Stomach (tissue), 9 donors: ENCODE measurements around the gene B4GALT5. TPM values are rescaled to one million over a fixed set of nuclear protein-coding genes. Genes with fewer than 3 reads are reported as not detected.

ENCODE experiments used
- DNase-seq, 2 donors: peaks; one replicate each; pipeline versions ENCODE4 v3.0.0 to v3.0.0-alpha.2; 2013 to 2019
- H3K27ac ChIP-seq, 5 donors: fragments of 200-600 bp in 4 of 5; sonication (generic) in 4 of 5; one replicate each; pipeline ENCODE4 v1.5.1; 2013 to 2019; ENCODE audit warnings: mild to moderate bottlenecking in 1 of 5, moderate library complexity in 1 of 5
- H3K27me3 ChIP-seq, 3 donors: fragments of 200-600 bp; sonication (generic); one replicate each; pipeline ENCODE4 v1.5.1; 2017 to 2019; ENCODE audit warnings: mixed run types in 1 of 3
- H3K36me3 ChIP-seq, 4 donors: fragments of 200-600 bp; sonication (generic); 1 replicate in 3 of 4; 2 replicates in 1 of 4; pipeline ENCODE4 v1.5.1; 2016 to 2019
- H3K4me1 ChIP-seq, 4 donors: fragments of 200-600 bp; sonication (generic); one replicate each; pipeline ENCODE4 v1.5.1; 2016 to 2019
- H3K4me3 ChIP-seq, 4 donors: fragments of 200-600 bp; sonication (generic) in 3 of 4; one replicate each; pipeline ENCODE4 v1.5.1; 2016 to 2019; ENCODE audit warnings: mild to moderate bottlenecking in 1 of 4
- H3K9me3 ChIP-seq, 4 donors: fragments of 200-600 bp; sonication (generic); one replicate each; pipeline ENCODE4 v1.5.1; 2016 to 2019
- EP300 ChIP-seq: sonication (generic); formaldehyde crosslinking; IDR thresholded peaks from one replicate; pipeline ENCODE4 v1.6.1; 2017; ENCODE audit warnings: antibody characterized with exemption
- POLR2A ChIP-seq, 4 donors: fragments of 450-650 bp; IDR thresholded peaks; one replicate each; pipeline ENCODE4 v1.6.1; 2016; ENCODE audit warnings: antibody characterized with exemption in 4 of 4, control low read depth in 2 of 4, mild to moderate bottlenecking in 1 of 4, moderate library complexity in 1 of 4
- POLR2AphosphoS5 ChIP-seq, 3 donors: sonication (generic); formaldehyde crosslinking; IDR thresholded peaks; one replicate each; pipeline ENCODE4 v1.6.1; 2016; ENCODE audit warnings: antibody characterized with exemption in 3 of 3
- WGBS, 5 donors: extraction: QIAGEN DNeasy Blood & Tissue Kit in 3 of 5; methylation state at CpG; one replicate each; pipeline versions ENCODE4 v1.1.5 to v1.1.7; 2013 to 2018; 5-methylcytosine and 5-hydroxymethylcytosine counted together
- intact Hi-C: fragments of 100-400 bp; cut with DNase I; formaldehyde crosslinking; loops from one replicate; pipeline ENCODE4 v1.15.1; 2023; ENCODE audit warnings: low total_unique reads
- polyA plus RNA-seq, 3 donors: library from polyadenylated mRNA; stranded (reverse); fragments of 200-250 nt; gene quantifications; one replicate each; pipeline ENCODE4 v1.2.3, GENCODE V29; 2013
- total RNA-seq, 5 donors: library from RNA; depleted of rRNA; stranded (reverse); fragments of >200 nt; gene quantifications; one replicate each; pipeline versions ENCODE4 v1.1.0 to v1.2.3, GENCODE V29; 2014 to 2016
- TF ChIP-seq, protein P1 (sequence below), 7 experiments: fragments of 450-650 bp in 4 of 7; fragments of 200-600 bp in 3 of 7; sonication (generic) in 3 of 7; IDR thresholded peaks; one replicate each; pipeline ENCODE4 v1.5.1; 2016 to 2019; ENCODE audit warnings: antibody characterized with exemption in 7 of 7, control low read depth in 2 of 7, mild to moderate bottlenecking in 1 of 7
- donor health status: healthy with polysubstance abuse.
- donor health status: Bipolar disorder and iron deficiency.
- donor health status: healthy.

Gene B4GALT5
- total and polyA plus RNA-seq, 8 donors, result 7.5 to 40.0 (median 21.5) TPM

GRCh38 chr20:49633643-49634042, 80.0 kb downstream of the B4GALT5 start:
- DNase-seq, result no peak
- TF ChIP-seq, protein P1, sequence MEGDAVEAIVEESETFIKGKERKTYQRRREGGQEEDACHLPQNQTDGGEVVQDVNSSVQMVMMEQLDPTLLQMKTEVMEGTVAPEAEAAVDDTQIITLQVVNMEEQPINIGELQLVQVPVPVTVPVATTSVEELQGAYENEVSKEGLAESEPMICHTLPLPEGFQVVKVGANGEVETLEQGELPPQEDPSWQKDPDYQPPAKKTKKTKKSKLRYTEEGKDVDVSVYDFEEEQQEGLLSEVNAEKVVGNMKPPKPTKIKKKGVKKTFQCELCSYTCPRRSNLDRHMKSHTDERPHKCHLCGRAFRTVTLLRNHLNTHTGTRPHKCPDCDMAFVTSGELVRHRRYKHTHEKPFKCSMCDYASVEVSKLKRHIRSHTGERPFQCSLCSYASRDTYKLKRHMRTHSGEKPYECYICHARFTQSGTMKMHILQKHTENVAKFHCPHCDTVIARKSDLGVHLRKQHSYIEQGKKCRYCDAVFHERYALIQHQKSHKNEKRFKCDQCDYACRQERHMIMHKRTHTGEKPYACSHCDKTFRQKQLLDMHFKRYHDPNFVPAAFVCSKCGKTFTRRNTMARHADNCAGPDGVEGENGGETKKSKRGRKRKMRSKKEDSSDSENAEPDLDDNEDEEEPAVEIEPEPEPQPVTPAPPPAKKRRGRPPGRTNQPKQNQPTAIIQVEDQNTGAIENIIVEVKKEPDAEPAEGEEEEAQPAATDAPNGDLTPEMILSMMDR (IDR thresholded peaks at IDR 0.05), result no peak
- TF ChIP-seq POLR2AphosphoS5 (IDR thresholded peaks at IDR 0.05), result no peak
- H3K4me1 ChIP-seq, result peaks cover 0 to 58% (median 37%) of the 10 kb centered on the region in 4 donors
- 78 to 97% (median 92%) methylated on average over 4 of the region's 4 CpGs for WGBS, 5 donors
- no peak overlapping the region for H3K4me3 ChIP-seq
- no peaks in the 10 kb centered on the region for H3K9me3 ChIP-seq
- no peaks in the 10 kb centered on the region for H3K27me3 ChIP-seq
- H3K27ac ChIP-seq, result no peak overlapping the region
- peaks cover 20 to 63% (median 49%) of the 10 kb centered on the region in 4 donors for H3K36me3 ChIP-seq
- intact Hi-C loops, result no loop called here

DNA sequence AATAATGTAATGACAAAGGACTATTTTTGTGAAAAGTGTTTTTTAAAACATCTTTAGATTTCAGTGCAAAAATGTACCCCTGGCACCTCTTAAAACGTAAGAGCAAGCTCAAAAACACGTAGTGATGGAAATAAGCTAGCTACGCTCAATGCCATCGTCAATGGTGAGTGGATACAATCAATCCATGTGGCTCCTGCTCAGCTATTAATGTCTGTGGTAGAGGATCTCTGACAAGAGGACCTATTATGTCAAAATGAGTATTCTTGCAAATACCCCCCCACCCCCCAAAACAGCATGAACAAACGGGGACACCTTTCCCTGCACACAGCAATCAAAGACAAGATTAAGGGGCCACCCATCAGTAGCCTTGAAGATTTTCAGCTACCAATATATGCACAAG, 80.7 kb downstream of the B4GALT5 start:
- 86 to 99% (median 94%) methylated on average over 5 of the region's 5 CpGs for WGBS, 5 donors
- Histone ChIP-seq H3K27me3 (no peaks in the 10 kb centered on the region), H3K9me3 (no peaks in the 10 kb centered on the region), H3K4me1 (peaks cover 0 to 53% (median 37%) of the 10 kb centered on the region in 4 donors), H3K36me3 (peaks cover 20 to 57% (median 44%) of the 10 kb centered on the region in 4 donors), H3K4me3 (no peak overlapping the region), H3K27ac (no peak overlapping the region)
- intact Hi-C loops, result no loop called here
- TF ChIP-seq, protein P1 (IDR thresholded peaks at IDR 0.05), result no peak
- TF ChIP-seq POLR2A (IDR thresholded peaks at IDR 0.05), result no peak
- TF ChIP-seq POLR2AphosphoS5 (IDR thresholded peaks at IDR 0.05), result no peak
- no peak for TF ChIP-seq EP300
- DNase-seq, result no peak

GRCh38 chr20:49631856-49632418, 81.7 kb downstream of the B4GALT5 start:
- WGBS, 5 donors, result 88 to 94% (median 92%) methylated on average over 15 of the region's 15 CpGs
- Histone ChIP-seq H3K9me3 (no peaks in the 10 kb centered on the region), H3K4me1 (peaks cover 0 to 56% (median 36%) of the 10 kb centered on the region in 4 donors), H3K36me3 (peaks cover 20 to 46% (median 33%) of the 10 kb centered on the region in 4 donors), H3K27me3 (no peaks in the 10 kb centered on the region), H3K4me3 (no peak overlapping the region), H3K27ac (peak overlapping the region in 2 of 5 donors; percentile 63 to 64)
- DNase-seq, result no peak
- intact Hi-C loops, result no loop called here
- TF ChIP-seq, protein P1 (IDR thresholded peaks at IDR 0.05), result no peak
- TF ChIP-seq POLR2AphosphoS5 (IDR thresholded peaks at IDR 0.05), result no peak
- TF ChIP-seq POLR2A (IDR thresholded peaks at IDR 0.05), result no peak
- TF ChIP-seq EP300, result no peak

DNA sequence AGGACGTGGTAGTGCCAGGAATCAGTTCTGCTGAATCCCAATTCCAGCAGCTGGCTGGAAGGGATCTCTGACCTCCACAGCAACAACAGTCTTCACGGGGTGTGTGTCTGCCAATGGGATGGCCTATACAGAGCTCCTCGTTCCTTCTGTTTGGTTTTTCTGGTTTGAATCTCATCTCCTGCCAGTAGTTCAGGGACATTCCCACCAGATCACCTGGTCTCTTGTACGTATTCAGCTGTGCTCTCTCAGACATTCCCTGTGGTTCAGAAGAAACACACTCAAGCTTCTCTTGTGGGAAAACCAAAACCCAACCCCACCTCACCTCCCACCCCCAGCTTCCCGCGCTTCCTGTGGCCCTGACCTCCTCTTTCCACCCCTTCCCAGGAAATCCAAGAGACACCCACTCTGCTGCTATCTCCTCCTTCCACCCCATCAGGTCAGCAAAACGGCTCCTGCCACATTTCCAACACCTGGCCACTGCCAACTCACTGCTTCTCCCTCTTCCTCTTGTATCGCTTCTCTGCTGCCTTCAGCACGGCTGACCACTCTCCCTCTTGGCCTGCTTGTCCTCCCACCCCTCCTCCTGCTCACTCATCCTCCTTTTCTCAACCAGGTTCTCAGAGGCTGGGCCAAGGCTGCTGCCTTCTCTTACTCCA, 82.5 kb downstream of the B4GALT5 start:
- Histone ChIP-seq H3K4me1 (peaks cover 0 to 49% (median 28%) of the 10 kb centered on the region in 4 donors), H3K9me3 (no peaks in the 10 kb centered on the region), H3K4me3 (no peak overlapping the region), H3K27me3 (no peaks in the 10 kb centered on the region), H3K36me3 (peaks cover 17 to 38% (median 25%) of the 10 kb centered on the region in 4 donors), H3K27ac (peak overlapping the region in 4 of 5 donors; percentile 10 to 64 (median 46))
- TF ChIP-seq POLR2AphosphoS5 (IDR thresholded peaks at IDR 0.05), result no peak
- TF ChIP-seq POLR2A (IDR thresholded peaks at IDR 0.05), result no peak
- TF ChIP-seq, protein P1 (IDR thresholded peaks at IDR 0.05), result no peak
- no peak for TF ChIP-seq EP300
- 53 to 60% (median 55%) methylated on average over 9 of the region's 9 CpGs for WGBS, 5 donors
- peak in 1 of 2 donors; percentile 43 for DNase-seq
- intact Hi-C loops, result no loop called here
